ENCODE measurements around the gene HIVEP3. TPM values are rescaled to one million over a fixed set of nuclear protein-coding genes. Genes with fewer than 3 reads are reported as not detected.

HIVEP3 gene
- total and polyA plus RNA-seq, 2 of the 13 experiments (the other 11 are each of a cell fraction or from before 2014, with no cell fraction given), result 0.05 TPM; not detected in 1

GRCh38 chr1:41559331-41559730 lies 359.4 kb downstream of the HIVEP3 start:
- in situ Hi-C loops (cut with HindIII; ENCODE audit: extremely low pct_ligation_motif_present, low pct_unique_long_range_greater_than_20kb), result no loop called here
- 0% methylated on average over 5 of the region's 5 CpGs for WGBS (ENCODE audit: low lambda C conversion rate)
- ChIA-PET CTCF (ENCODE audit: low intra/inter-chr PET ratio, low total read pairs) (no interaction called here), POLR2A (no interaction called here)
- no peak for TF ChIP-seq JDP2 (CRISPR knock-in tag; IDR thresholded peaks at IDR 0.05; ENCODE audit: borderline replicate concordance)
- no peak for TF ChIP-seq ZBTB20 (CRISPR knock-in tag; IDR thresholded peaks at IDR 0.05; ENCODE audit: borderline replicate concordance, low read depth)
- TF ChIP-seq ZBTB39 (CRISPR knock-in tag; IDR thresholded peaks at IDR 0.05), result no peak
- no peak for TF ChIP-seq ZEB1 (IDR thresholded peaks at IDR 0.05; ENCODE audit: insufficient replicate concordance, low read depth)
- TF ChIP-seq ZNF777 (CRISPR knock-in tag; IDR thresholded peaks at IDR 0.05), result no peak
- no peak for TF ChIP-seq ZNF253 (CRISPR knock-in tag; IDR thresholded peaks at IDR 0.05; ENCODE audit: borderline replicate concordance)
- TF ChIP-seq ZNF609 (CRISPR knock-in tag; IDR thresholded peaks at IDR 0.05; ENCODE audit: borderline replicate concordance), result no peak
- TF ChIP-seq TBL1XR1 (IDR thresholded peaks at IDR 0.05; ENCODE audit: borderline replicate concordance, low read length, partially characterized antibody), result no peak
- no peak for TF ChIP-seq FOXK2 (IDR thresholded peaks at IDR 0.05)
- no peak for TF ChIP-seq HMG20B (CRISPR knock-in tag; conservative IDR thresholded peaks at IDR 0.05)
- TF ChIP-seq HCFC1 (IDR thresholded peaks at IDR 0.05; ENCODE audit: low read depth, low read length), result no peak
- no peak for TF ChIP-seq PRMT3 (CRISPR knock-in tag; IDR thresholded peaks at IDR 0.05; ENCODE audit: borderline replicate concordance, low read depth)
- no peak for TF ChIP-seq ZNF337 (CRISPR knock-in tag; IDR thresholded peaks at IDR 0.05; ENCODE audit: borderline replicate concordance, low read depth)
- TF ChIP-seq HBP1 (CRISPR knock-in tag; IDR thresholded peaks at IDR 0.05; ENCODE audit: low read depth), result no peak
- no peak for FAIRE-seq
- Histone ChIP-seq H3K9ac (ENCODE audit: insufficient read depth, low read depth, low read length) (no peak overlapping the region), H3K4me3 (replicated peaks in 1 of 3; ENCODE audit: insufficient read depth in 1 of 3, low read depth in 2 of 3, low read length in 3 of 3) (no peak overlapping the region), H3K79me2 (ENCODE audit: insufficient read depth, low read length) (no peaks in the 10 kb centered on the region), H3K9me3 (ENCODE audit: low read length) (no peaks in the 10 kb centered on the region), H4K20me1 (ENCODE audit: insufficient read depth, low read length) (no peaks in the 10 kb centered on the region), H2AFZ (ENCODE audit: low read length) (no peak overlapping the region), H3K4me2 (ENCODE audit: low read depth, low read length) (no peak overlapping the region), H3K27me3 (ENCODE audit: control insufficient read depth in 1 of 2, insufficient read depth in 2 of 2, low read length in 2 of 2) (no peaks in the 10 kb centered on the region; a peak in 1 of 5 replicates), H3K4me1 (ENCODE audit: insufficient read depth, low read length) (no peaks in the 10 kb centered on the region), H3K36me3 (replicated peaks in 1 of 2; ENCODE audit: control insufficient read depth in 1 of 2, insufficient read depth in 2 of 2, low read length in 2 of 2) (no peaks in the 10 kb centered on the region), H3K27ac (ENCODE audit: extremely low read length, insufficient read depth, low read length) (no peak overlapping the region)
- intact Hi-C loops (cut with micrococcal nuclease; ENCODE audit: unreplicated experiment), result no loop called here
- BruUV-seq (replicated peaks), result no TSS peak
- ATAC-seq, result no peak
- DNase-seq (ENCODE audit: low spot score), result no peak

Data from HepG2 (cell line).